Heart left ventricle (tissue), 16 donors: ENCODE data around the gene NEK8. TPM values are rescaled to one million over a fixed set of nuclear protein-coding genes. Genes with fewer than 3 reads are reported as not detected.

ENCODE experiments used
- ATAC-seq, 4 donors: fragments of 200-7000 bp; cut with Tn5 transposase; one replicate each; pipeline ENCODE4 v1.9.1; 2020 to 2022; ENCODE audit warnings: moderate library complexity in 4 of 4, mild to moderate bottlenecking in 3 of 4, moderate number of reproducible peaks in 1 of 4
- DNase-seq, 5 donors: peaks; one replicate each; pipeline ENCODE4 v3.0.0-alpha.2; 2020
- H3K27ac ChIP-seq, 12 donors: fragments of 200-600 bp; sonication (generic) in 4 of 12; one replicate each; pipeline versions ENCODE4 v1.5.0 to v1.8.0; 2016 to 2022; ENCODE audit warnings: mild to moderate bottlenecking in 2 of 12
- H3K27me3 ChIP-seq, 9 donors: fragments of 200-600 bp; sonication (generic) in 2 of 9; one replicate each; pipeline versions ENCODE4 v1.5.1 to v1.8.0; 2016 to 2022; ENCODE audit warnings: mild to moderate bottlenecking in 3 of 9
- H3K36me3 ChIP-seq, 9 donors: fragments of 200-600 bp; sonication (generic) in 2 of 9; one replicate each; pipeline versions ENCODE4 v1.5.0 to v1.8.0; 2018 to 2022; ENCODE audit warnings: mild to moderate bottlenecking in 2 of 9
- H3K4me1 ChIP-seq, 12 donors: fragments of 200-600 bp; sonication (generic) in 4 of 12; one replicate each; pipeline versions ENCODE4 v1.5.0 to v1.8.0; 2016 to 2022; ENCODE audit warnings: mild to moderate bottlenecking in 3 of 12
- H3K4me3 ChIP-seq, 12 donors: fragments of 200-600 bp; sonication (generic) in 4 of 12; one replicate each; pipeline versions ENCODE4 v1.5.0 to v1.8.0; 2017 to 2022; ENCODE audit warnings: mild to moderate bottlenecking in 9 of 12, moderate library complexity in 4 of 12
- H3K9me3 ChIP-seq, 12 donors: fragments of 200-600 bp; sonication (generic) in 4 of 12; one replicate each; pipeline versions ENCODE4 v1.5.0 to v1.8.0; 2016 to 2022; ENCODE audit warnings: mild to moderate bottlenecking in 1 of 12
- CTCF ChIP-seq, 12 donors: fragments of 200-600 bp; sonication (generic) in 4 of 12; IDR thresholded peaks; one replicate each; pipeline versions ENCODE4 v1.5.0 to v1.8.0; 2018 to 2022; ENCODE audit warnings: antibody characterized with exemption in 12 of 12, mild to moderate bottlenecking in 5 of 12
- POLR2A ChIP-seq, 2 donors: fragments of 450-650 bp; IDR thresholded peaks; one replicate each; pipeline ENCODE4 v1.6.1; 2017; ENCODE audit warnings: antibody characterized with exemption in 2 of 2, mild to moderate bottlenecking in 2 of 2, moderate library complexity in 2 of 2
- WGBS, 4 donors: extraction: QIAGEN DNeasy Blood & Tissue Kit in 2 of 4; methylation state at CpG; one replicate each; pipeline versions ENCODE4 v1.1.5 to v1.1.7; 2013 to 2018; 5-methylcytosine and 5-hydroxymethylcytosine counted together
- intact Hi-C, 10 donors: fragments of 100-400 bp; cut with DNase I; formaldehyde crosslinking; loops; one replicate each; pipeline versions ENCODE4 v1.11.1 to v1.14.2; 2022
- polyA plus RNA-seq, 2 donors: library from polyadenylated mRNA; stranded (reverse); fragments of 200-250 nt; gene quantifications; one replicate each; pipeline ENCODE4 v1.2.3, GENCODE V29; 2013
- total RNA-seq, 9 donors: library from RNA; depleted of rRNA in 2 of 9; stranded (reverse); fragments of >200 nt in 2 of 9; fragmentation: NEBNext Ultra II Directional in 3 of 9; extraction: Animal tissue kit (Norgen Biotek cat#: 25700) in 3 of 9; gene quantifications; one replicate each; pipeline versions ENCODE4 v1.1.0 to v1.2.4, GENCODE V29; 2016 to 2023
- donor health status: ischemic (EF 13 %, LVEDD 7.1; RV severe dilation, severe dysfunction).
- donor health status: healthy with polysubstance abuse.
- donor health status: DM: no; HTN: yes; CAD: no.
- donor health status: DM: no; HTN: no; CAD: no.
- donor health status: ischemic (EF 25% LVEDD 6.9; RV normal size, moderate dysfunction).
- donor health status: ischemic (EF 25% LVEDD 5.7; RV mildly dilated, moderate dysfunction).
- donor health status: healthy.
- donor health status: DM: yes; HTN: yes; CAD: no.
- donor health status: ischemic (EF 35%, LVEDD 5.7; RV mildly dilated, moderate dysfunction).
- donor health status: nonischemic (EF 11% LVEDD 7.7; RV severe dilation, severe dysfunction).
- donor health status: DM: yes; HTN: yes; CAD: no.
- donor health status: PGD.
- donor health status: ischemic (EF 29% LVEDD 5.4; RV normal size, mild dysfunction).
- donor health status: nonischemic (EF 23%, LVEDD 6.1; RV moderate dilation, normal function).

The NEK8 gene
- total and polyA plus RNA-seq, 11 donors = 0.28 to 2.8 (median 1.1) TPM

DNA sequence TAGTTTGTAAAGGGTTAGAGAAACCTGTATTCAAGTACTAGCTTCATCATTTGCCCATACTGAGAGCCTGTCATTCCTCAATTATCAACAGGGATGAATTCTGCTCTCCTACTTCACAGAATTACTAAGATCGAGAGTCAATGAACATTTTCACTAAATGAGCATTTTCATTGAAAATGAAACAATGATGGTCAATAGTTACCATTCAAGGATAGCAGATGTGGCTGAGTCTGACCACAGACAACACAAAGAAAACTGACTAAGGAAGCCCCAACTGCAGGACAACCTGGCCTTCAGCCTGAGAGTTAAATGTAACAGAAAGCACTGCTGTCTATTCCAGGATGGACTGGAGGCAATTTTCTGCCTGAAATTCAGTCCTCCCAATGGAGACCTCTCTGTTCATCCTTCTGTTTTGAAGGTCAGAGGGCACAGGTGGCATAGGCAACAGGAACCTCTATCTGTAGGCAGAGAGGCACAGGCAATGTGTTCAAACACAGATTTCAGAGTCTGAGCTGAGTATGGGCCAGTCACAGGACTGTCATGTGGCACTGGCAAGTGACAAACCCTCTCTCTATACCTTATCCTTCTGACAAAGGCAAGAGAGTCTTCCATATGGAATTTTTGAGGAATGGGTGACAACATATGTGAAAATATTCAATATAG, 34.7 kb downstream of the NEK8 start:
- Histone ChIP-seq H3K9me3 (no peaks in the 10 kb centered on the region), H3K27ac (no peak overlapping the region), H3K27me3 (no peaks in the 10 kb centered on the region), H3K4me1 (peaks cover 0 to 23% (median 12%) of the 10 kb centered on the region in 12 donors), H3K36me3 (peaks cover 0 to 50% (median 39%) of the 10 kb centered on the region in 9 donors), H3K4me3 (no peak overlapping the region)
- TF ChIP-seq POLR2A (IDR thresholded peaks at IDR 0.05) = no peak
- no peak for TF ChIP-seq CTCF (IDR thresholded peaks at IDR 0.05)
- 88 to 97% (median 94%) methylated on average over 1 of the region's 1 CpG for WGBS, 4 donors
- DNase-seq = no peak
- intact Hi-C loops = loop anchor here in 9 of 10 donors (1.0 to 10.0 kb wide), 16 partner anchors 41 to 184 kb away; partner anchors contain the start of genes FLOT2 (in 3 of the 9), FAM222B (in 2 of the 9), DHRS13 (in 1 of the 9) and ERAL1 (in 1 of the 9)
- ATAC-seq = peak in 1 of 4 donors; percentile 8

GRCh38 chr17:28763804-28764266, 35.2 kb downstream of the NEK8 start:
- Histone ChIP-seq H3K9me3 (no peaks in the 10 kb centered on the region), H3K4me3 (no peak overlapping the region), H3K27ac (no peak overlapping the region), H3K36me3 (peaks cover 0 to 44% (median 33%) of the 10 kb centered on the region in 9 donors), H3K4me1 (peaks cover 0 to 23% (median 12%) of the 10 kb centered on the region in 12 donors), H3K27me3 (no peaks in the 10 kb centered on the region)
- ATAC-seq = peak in 2 of 4 donors; percentile 44 to 47
- WGBS, 4 donors = 63 to 72% (median 68%) methylated on average over 5 of the region's 5 CpGs
- intact Hi-C loops = loop anchor here in 9 of 10 donors (1.0 to 10.0 kb wide), 16 partner anchors 42 to 183 kb away; partner anchors contain the start of genes FLOT2 (in 3 of the 9), FAM222B (in 2 of the 9), DHRS13 (in 1 of the 9) and ERAL1 (in 1 of the 9)
- TF ChIP-seq POLR2A (IDR thresholded peaks at IDR 0.05) (no peak), CTCF (IDR thresholded peaks at IDR 0.05) (peak; percentile 85 to 95 (median 94))
- peak in 3 of 5 donors; percentile 61 to 68 (median 64) for DNase-seq

GRCh38 chr17:28765038-28765437, 36.5 kb downstream of the NEK8 start:
- TF ChIP-seq CTCF (IDR thresholded peaks at IDR 0.05) (no peak), POLR2A (IDR thresholded peaks at IDR 0.05) (no peak)
- H3K9me3 ChIP-seq = no peaks in the 10 kb centered on the region
- ATAC-seq = no peak
- no peak for DNase-seq
- H3K36me3 ChIP-seq = peaks cover 0 to 32% (median 24%) of the 10 kb centered on the region in 9 donors
- H3K27me3 ChIP-seq = no peaks in the 10 kb centered on the region
- H3K27ac ChIP-seq = no peak overlapping the region
- WGBS, 4 donors = 82 to 87% (median 84%) methylated on average over 4 of the region's 4 CpGs
- intact Hi-C loops = loop anchor here (5.0 to 10.0 kb wide), 10 partner anchors 37 to 180 kb away; partner anchors contain the start of genes FAM222B (in 2 of the 10), ERAL1 (in 1 of the 10) and FLOT2 (in 1 of the 10)
- H3K4me3 ChIP-seq = no peak overlapping the region
- peaks cover 0 to 23% (median 12%) of the 10 kb centered on the region in 12 donors for H3K4me1 ChIP-seq

- intact Hi-C loops = loop anchor here in 3 of 10 donors (5.0 to 10.0 kb wide), 3 partner anchors 59 to 69 kb away; partner anchors contain the start of gene FAM222B (in 1 of the 3)
- no peak overlapping the region for H3K4me3 ChIP-seq
- WGBS, 4 donors = 81 to 96% (median 95%) methylated on average over 6 of the region's 6 CpGs
- H3K4me1 ChIP-seq = peaks cover 0 to 17% (median 10%) of the 10 kb centered on the region in 12 donors
- no peaks in the 10 kb centered on the region for H3K27me3 ChIP-seq
- ATAC-seq (no peak), DNase-seq (no peak)
- TF ChIP-seq POLR2A (IDR thresholded peaks at IDR 0.05) = no peak
- no peaks in the 10 kb centered on the region for H3K9me3 ChIP-seq
- H3K36me3 ChIP-seq = peaks cover 0 to 8% (median 4%) of the 10 kb centered on the region in 9 donors
- H3K27ac ChIP-seq = no peak overlapping the region
These were observed 45.1 kb downstream of the NEK8 start for GRCh38 chr17:28773736-28774135.
